CD4-positive, alpha-beta T cell treated with Interleukin-1 beta for 1 hour (primary cell): ENCODE measurements around the gene DGKB.

ENCODE experiments used
- DNase-seq, 2 donors: peaks; one replicate each; pipeline ENCODE4 v3.0.0-alpha.2; 2020 to 2022

DGKB gene

GRCh38 chr7:14752301-14752700 lies 150.2 kb downstream of the DGKB start:
- no peak for DNase-seq

- DNase-seq = no peak
These were observed 151.1 kb downstream of the DGKB start for GRCh38 chr7:14751461-14751860.

DNA sequence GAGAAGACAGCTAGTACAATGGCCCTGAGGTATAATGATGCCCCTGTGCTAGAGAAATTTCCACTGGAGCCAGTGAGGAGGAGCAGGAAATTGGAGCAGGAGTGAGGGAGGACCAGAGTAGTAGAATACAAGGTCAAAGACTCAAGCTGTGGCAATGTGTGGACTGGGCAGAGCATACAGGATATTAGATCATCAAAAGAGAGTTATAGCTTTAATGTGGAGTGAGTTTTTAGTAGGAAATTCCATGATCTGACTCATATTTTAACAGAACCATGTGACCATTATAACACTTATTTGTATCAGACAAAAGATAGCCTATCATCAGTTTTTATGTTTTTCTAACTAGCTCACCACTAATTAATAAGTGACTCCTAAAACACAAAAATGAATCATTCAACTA lies 154.1 kb downstream of the DGKB start:
- DNase-seq = no peak

- DNase-seq = no peak
These were observed 154.8 kb downstream of the DGKB start for GRCh38 chr7:14747701-14748100.

- no peak for DNase-seq
These were observed 157.5 kb downstream of the DGKB start for GRCh38 chr7:14745076-14745475.

GRCh38 chr7:14740606-14741005 lies 161.9 kb downstream of the DGKB start:
- DNase-seq = no peak

DNA sequence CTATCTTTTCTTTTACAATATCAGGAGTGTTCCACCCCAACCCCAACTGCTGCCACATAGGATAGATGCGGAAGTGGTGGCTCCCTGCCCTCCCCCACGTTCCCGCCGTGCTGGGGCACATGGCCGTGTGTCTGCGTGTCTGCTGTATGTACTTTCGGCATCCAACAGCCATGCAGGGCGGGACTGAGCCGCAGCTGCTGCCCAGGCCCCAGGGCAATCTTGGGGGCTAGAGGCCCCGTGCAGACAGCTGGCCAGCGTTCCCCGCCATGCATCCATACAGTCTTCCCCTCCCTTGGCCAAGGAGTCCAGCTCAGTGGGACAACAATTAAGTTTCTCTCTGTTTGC lies 162.7 kb downstream of the DGKB start:
- DNase-seq = no peak

- no peak for DNase-seq
These were observed 163.2 kb downstream of the DGKB start for GRCh38 chr7:14739168-14739840.

DNA sequence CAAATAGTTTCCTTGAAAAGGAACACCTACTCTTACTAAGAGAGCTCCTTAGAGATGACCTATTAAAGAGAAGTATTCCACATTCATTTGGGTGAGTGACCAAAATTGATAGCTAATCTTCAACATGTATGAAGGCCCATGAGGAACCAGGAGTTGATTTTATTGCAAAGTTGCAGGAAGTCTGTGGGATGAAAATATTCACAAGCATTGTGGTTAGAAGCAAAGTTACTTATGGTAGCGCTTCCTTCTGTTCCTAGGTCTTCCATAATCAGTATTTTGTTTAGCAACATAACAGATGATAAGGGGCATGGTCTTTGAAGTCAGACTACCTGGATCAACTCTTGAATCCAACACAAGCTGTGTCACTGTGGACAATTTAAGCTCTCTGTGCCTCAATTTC lies 164.5 kb downstream of the DGKB start:
- DNase-seq = no peak

- DNase-seq = no peak
These were observed 167.7 kb downstream of the DGKB start for GRCh38 chr7:14734839-14735321.

GRCh38 chr7:14720785-14721184 lies 181.8 kb downstream of the DGKB start:
- no peak for DNase-seq

DNA sequence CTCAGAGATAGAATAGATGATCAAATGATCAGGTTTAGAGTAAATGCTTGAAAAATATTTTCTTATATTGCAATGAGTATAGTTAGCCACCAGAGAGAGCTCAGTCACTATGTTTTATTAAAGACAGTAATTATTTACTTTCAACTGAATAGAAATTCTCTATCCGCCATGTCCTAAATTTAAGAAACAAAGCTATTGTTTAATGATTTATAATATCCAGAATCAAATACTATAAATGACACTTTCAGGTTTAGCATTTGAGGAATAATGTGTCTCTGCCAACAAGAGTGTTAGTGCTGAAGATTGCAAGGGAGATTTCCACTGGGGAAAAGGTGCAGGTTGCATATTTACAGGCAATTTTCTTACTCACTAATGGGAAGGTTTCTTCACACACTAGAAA lies 184.7 kb downstream of the DGKB start:
- DNase-seq = no peak

DNA sequence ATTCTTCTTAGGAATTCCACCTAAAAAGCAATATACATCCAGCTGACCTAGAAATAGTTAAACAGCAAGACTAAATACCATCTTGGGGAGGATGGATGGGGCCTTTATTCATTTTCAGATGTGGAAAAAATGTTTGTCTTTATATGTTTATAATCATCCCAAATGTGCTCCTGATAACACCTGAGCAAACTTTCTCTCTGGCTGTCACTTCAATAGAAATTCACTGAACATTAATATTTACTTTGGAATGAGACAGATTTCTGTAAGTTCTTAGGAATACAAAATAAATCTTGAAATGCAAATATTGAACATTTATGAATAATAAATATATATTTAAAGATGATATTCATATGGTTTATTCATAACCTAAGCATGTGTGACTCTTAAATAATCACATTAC lies 185.4 kb downstream of the DGKB start:
- DNase-seq = no peak

DNA sequence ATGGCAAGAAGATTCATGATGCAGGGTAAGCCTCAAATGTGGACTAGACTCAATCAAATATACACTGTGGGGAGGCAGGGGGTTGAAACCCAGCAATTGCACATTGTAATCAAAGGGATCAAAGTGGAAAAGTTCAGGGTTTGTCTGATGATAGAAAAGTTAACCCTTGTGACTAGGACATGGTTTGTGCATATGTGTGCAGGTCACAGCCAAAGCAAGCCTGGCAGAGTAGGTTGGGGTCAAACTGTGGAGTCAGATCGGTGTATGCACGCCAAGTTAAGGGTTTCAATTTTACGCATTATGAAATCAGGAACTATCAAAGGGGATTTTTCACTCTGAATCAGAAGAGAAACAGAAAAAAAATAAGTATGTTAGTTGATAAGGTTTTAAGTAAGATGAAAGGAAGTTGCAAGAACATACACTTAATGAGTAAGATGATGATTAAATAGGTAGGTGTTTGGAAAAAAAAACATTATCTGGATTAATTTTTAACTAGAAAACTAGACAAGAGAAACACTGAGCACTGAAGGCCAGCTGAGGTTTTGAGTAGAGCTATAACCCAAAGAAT lies 188.3 kb downstream of the DGKB start:
- no peak for DNase-seq

DNA sequence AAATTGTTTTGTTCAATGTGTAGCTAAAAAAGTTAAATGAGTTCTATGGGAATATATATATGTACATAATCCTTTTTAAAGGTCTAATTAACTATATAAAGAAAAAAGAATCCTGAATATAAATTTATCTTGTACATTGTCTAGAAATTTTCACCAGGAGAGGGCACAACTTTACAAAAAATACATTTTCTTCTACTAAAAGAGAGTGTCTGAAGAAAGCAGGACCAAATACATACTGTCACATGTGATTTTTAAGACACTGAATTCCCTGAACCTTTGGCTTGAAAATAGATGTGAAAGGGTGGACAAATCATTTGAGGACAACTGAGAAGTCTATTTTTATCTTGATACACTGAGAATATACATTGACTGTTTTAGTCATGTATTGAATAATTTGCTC lies 204.3 kb downstream of the DGKB start:
- DNase-seq = no peak

- no peak for DNase-seq
These were observed 204.9 kb downstream of the DGKB start for GRCh38 chr7:14697684-14698083.

DNA sequence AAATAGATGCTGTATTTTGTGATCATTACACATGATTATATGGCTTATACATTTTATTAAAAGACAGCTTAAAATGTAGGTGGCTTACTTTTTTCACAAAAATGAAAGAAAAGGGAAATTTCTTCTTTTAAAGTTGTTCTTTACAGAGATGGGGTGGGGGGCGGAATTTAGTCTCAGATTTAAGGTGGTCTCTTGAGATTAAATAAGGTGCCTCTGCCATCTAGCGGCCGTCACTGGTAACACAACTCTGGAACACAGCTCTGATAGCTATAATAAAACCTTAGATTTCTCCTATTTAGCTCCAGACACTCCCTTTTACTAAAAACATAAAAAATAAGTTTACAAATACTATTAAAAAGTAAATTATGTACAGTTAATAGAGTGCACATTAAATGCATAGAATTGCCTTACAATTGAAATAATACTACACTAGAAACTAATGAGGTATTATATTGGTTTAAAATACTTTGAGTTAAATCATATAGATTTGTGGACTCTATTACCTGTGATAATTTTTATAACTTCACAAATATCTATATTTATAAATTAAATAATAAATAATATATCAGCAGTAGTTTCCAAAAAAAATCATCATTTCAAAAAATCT lies 210.9 kb downstream of the DGKB start:
- peak; percentile 6 to 45 for DNase-seq

GRCh38 chr7:14691034-14691433 lies 211.5 kb downstream of the DGKB start:
- no peak for DNase-seq

DNA sequence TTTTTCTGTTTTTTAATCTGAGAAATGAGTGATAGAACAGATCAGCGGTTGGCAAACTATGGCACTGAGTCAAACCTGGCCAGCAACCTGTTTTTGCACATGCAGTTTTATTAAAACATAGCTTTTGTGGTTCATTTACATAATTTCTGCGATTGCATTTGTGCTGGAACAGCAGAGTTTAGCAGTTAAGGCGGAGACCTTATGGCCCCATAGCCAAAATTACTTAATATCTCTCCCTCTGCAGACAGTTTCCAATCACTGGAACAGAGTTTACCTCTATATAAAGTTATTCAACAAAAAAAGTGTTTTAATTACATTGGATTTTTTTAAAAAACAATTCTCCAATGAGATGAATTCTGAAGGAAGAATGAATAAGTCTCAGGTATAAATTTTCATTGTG lies 212.1 kb downstream of the DGKB start:
- DNase-seq = no peak

- no peak for DNase-seq
These were observed 212.5 kb downstream of the DGKB start for GRCh38 chr7:14690075-14690474.

GRCh38 chr7:14688208-14688607 lies 214.3 kb downstream of the DGKB start:
- DNase-seq = no peak

DNA sequence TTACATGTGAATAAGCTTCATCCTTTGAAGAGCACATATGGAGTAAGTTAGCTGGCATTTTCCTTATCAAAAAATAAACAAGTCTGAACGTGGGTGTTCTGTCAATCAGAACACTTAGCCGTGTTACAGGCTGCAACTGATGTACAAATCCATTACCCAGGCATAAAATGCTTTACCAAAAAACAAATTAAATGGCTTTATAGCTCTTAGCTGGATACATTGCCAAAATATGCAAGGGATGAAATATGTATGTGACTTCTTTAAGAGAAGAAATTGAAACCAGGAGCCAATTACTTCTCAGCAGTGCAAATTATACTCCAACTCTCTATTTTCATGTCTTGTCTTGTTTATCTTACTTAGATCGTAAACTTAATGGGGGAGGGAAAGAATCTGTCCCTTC lies 214.8 kb downstream of the DGKB start:
- no peak for DNase-seq

GRCh38 chr7:14687241-14687640 lies 215.3 kb downstream of the DGKB start:
- DNase-seq = no peak

- no peak for DNase-seq
These were observed 217.4 kb downstream of the DGKB start for GRCh38 chr7:14685167-14685566.
